ENCODE results near the gene PAPPA2.

The PAPPA2 gene

DNA sequence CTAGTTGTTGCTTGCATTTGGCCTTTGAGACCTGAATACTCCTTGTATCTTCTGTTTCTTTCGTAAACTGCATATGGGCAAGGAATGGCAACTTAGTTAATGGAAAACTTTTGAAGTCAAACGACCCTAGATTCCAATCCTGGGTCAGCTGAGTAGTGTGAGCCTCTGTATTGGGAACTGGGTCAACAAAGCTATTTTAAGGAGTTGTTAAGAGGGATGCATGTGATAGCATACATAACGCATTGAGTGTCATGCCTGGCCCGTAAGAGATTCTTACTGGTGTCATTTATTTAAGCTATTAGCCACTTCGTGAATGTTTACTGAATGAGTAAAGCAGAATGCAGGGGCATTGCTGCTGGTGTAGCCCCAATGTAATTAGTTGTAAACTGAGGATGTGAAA is 340.1 kb downstream of the PAPPA2 start:
- Histone ChIP-seq H3K27ac (no peak overlapping the region), H3K4me3 (ENCODE audit: low read depth, low read length) (no peak overlapping the region), H3K36me3 (no peaks in the 10 kb centered on the region), H3K9me3 (ENCODE audit: severe bottlenecking) (no peaks in the 10 kb centered on the region), H3K27me3 (ENCODE audit: insufficient read depth, low read depth, severe bottlenecking) (no peaks in the 10 kb centered on the region)
- TF ChIP-seq, protein P1, sequence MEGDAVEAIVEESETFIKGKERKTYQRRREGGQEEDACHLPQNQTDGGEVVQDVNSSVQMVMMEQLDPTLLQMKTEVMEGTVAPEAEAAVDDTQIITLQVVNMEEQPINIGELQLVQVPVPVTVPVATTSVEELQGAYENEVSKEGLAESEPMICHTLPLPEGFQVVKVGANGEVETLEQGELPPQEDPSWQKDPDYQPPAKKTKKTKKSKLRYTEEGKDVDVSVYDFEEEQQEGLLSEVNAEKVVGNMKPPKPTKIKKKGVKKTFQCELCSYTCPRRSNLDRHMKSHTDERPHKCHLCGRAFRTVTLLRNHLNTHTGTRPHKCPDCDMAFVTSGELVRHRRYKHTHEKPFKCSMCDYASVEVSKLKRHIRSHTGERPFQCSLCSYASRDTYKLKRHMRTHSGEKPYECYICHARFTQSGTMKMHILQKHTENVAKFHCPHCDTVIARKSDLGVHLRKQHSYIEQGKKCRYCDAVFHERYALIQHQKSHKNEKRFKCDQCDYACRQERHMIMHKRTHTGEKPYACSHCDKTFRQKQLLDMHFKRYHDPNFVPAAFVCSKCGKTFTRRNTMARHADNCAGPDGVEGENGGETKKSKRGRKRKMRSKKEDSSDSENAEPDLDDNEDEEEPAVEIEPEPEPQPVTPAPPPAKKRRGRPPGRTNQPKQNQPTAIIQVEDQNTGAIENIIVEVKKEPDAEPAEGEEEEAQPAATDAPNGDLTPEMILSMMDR (IDR thresholded peaks at IDR 0.05; ENCODE audit: low read depth, low read length): no peak
- DNase-seq: no peak

DNA sequence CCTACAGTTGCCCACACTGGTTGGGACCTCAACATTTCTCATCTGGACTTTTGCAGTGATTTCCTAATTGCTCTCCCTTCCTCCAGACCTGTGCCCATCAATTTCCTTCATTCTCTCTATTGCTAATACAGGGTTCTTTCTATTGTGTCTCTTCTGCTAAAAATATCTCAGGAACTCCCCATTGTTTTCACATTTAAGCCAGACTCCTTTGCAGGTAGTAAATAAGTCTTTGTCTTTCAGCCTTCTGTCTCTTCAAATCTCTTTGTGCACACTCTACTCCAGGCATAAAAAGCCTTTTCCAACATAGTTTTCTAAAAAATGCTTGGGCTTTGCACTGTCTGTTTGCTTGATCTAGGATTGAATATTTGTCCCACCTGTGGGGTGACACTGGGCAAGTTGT is 340.6 kb downstream of the PAPPA2 start:
- no peak overlapping the region for H3K27ac ChIP-seq
- H3K4me3 ChIP-seq (ENCODE audit: low read depth, low read length): no peak overlapping the region
- H3K36me3 ChIP-seq: no peaks in the 10 kb centered on the region
- no peaks in the 10 kb centered on the region for H3K9me3 ChIP-seq (ENCODE audit: severe bottlenecking)
- TF ChIP-seq, protein P1 (IDR thresholded peaks at IDR 0.05; ENCODE audit: low read depth, low read length): no peak
- no peak for DNase-seq
- no peaks in the 10 kb centered on the region for H3K27me3 ChIP-seq (ENCODE audit: insufficient read depth, low read depth, severe bottlenecking)

DNA sequence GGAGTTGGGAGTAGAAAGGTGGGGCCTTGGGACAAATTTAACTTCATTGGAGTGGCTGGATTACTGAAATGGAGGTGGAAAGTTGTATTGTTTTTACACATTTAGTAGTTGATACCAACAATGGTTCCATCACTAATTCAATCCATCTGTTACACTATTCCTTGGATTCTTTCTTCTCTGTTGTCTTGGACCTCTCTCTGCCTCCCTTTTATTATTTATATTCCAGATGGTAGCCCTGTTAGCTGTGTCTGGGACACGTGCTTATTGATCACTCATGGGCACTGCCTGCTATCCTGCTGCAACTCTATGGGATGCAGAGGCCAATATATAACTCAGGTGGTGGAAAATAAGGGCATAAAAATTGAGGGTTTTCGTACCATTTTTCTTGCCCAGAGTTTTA is 346.3 kb downstream of the PAPPA2 start:
- no peak for DNase-seq
- Histone ChIP-seq H3K27me3 (ENCODE audit: insufficient read depth, low read depth, severe bottlenecking) (no peaks in the 10 kb centered on the region), H3K27ac (no peak overlapping the region), H3K9me3 (ENCODE audit: severe bottlenecking) (no peaks in the 10 kb centered on the region), H3K4me3 (ENCODE audit: low read depth, low read length) (no peak overlapping the region), H3K36me3 (no peaks in the 10 kb centered on the region)
- TF ChIP-seq, protein P1 (IDR thresholded peaks at IDR 0.05; ENCODE audit: low read depth, low read length): no peak

DNA sequence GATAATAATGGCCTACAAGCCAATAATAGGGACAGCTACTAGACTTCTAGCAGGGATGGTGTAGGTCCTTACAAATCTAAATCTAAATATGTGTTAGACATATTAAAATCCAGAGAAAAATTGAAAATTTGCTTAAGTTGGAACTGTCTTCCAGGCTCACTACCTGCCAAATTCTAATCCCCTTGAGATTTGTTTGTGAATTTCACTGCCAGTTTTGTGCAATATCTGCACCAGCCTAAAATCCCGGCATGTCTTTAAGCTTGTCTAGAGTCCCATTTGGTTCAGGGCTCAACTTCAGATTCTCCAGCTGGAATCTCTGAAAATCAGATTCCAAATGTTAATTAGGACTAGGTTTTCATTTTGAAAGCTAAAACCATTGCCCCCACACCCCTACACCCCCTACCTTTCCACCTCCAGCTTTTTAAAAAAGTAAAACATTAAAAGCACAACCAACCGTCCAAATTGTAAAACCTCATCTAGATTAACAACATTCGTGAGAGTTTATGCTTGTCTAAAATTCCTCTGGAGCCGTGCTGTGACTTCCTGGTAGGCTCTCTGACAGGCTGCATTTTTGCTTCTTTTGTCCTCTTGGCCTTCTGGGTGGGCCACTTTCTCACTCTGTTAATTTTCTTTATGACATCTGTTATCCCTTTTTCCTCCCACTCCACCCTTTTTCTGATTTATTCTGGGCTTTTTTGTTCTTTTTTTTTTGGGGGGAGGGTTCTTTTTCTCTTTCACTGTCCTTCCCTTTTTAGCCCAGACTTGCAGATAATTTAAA is 348.7 kb downstream of the PAPPA2 start:
- Histone ChIP-seq H3K27ac (no peak overlapping the region), H3K27me3 (ENCODE audit: insufficient read depth, low read depth, severe bottlenecking) (no peaks in the 10 kb centered on the region), H3K36me3 (no peaks in the 10 kb centered on the region), H3K9me3 (ENCODE audit: severe bottlenecking) (no peaks in the 10 kb centered on the region), H3K4me3 (ENCODE audit: low read depth, low read length) (no peak overlapping the region)
- TF ChIP-seq, protein P1 (IDR thresholded peaks at IDR 0.05; ENCODE audit: low read depth, low read length): no peak
- no peak for DNase-seq

DNA sequence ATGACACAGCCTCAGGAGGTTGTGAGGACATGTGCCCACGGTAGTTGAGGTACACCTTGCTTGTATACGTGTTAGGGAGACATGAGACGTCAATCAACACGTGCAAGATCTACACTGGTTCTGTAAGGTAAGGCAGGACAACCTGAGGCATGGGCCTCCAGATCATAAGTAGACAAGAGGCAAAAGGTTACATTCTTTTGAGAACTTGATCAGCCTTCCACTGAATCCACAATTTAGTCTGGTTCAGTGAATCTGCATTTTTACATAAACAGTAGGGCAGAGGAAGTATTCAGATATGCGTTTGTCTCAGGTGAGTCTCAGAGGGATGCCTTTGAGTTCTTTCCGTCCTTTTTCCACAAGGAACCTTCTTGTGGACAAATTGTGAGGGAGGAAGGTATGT is 352.6 kb downstream of the PAPPA2 start:
- no peak overlapping the region for H3K27ac ChIP-seq
- DNase-seq: no peak
- no peaks in the 10 kb centered on the region for H3K36me3 ChIP-seq
- no peaks in the 10 kb centered on the region for H3K9me3 ChIP-seq (ENCODE audit: severe bottlenecking)
- H3K27me3 ChIP-seq (ENCODE audit: insufficient read depth, low read depth, severe bottlenecking): no peaks in the 10 kb centered on the region
- TF ChIP-seq, protein P1 (IDR thresholded peaks at IDR 0.05; ENCODE audit: low read depth, low read length): no peak
- H3K4me3 ChIP-seq (ENCODE audit: low read depth, low read length): no peak overlapping the region

DNA sequence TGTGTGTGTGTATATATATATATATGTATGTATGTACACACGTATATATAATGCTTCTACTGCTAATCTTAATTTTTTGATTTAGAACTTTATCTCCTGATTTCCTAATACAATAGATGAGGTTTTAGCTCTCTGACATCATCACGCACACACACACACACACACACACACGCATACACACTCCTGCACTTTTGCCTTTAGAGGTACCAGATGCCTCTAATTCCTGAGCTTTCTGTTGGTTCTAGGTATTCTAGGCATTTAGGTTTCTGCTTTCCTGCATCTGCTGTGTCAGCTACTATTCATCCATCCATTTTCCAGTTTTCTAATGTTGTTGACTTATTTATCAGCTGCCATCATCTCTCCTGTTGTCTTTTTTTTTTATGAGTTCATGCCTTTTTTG is 353.3 kb downstream of the PAPPA2 start:
- no peak for DNase-seq
- Histone ChIP-seq H3K27ac (no peak overlapping the region), H3K4me3 (ENCODE audit: low read depth, low read length) (no peak overlapping the region), H3K9me3 (ENCODE audit: severe bottlenecking) (no peaks in the 10 kb centered on the region), H3K36me3 (no peaks in the 10 kb centered on the region), H3K27me3 (ENCODE audit: insufficient read depth, low read depth, severe bottlenecking) (no peaks in the 10 kb centered on the region)
- TF ChIP-seq, protein P1 (IDR thresholded peaks at IDR 0.05; ENCODE audit: low read depth, low read length): no peak

Data from WERI-Rb-1 (cell line).